Myocyte (in vitro differentiated cells): Measurements from ENCODE around the gene FAM107B. TPM values are rescaled to one million over a fixed set of nuclear protein-coding genes. Genes with fewer than 3 reads are reported as not detected.

Source experiments
- DNase-seq: peaks from one replicate; pipeline ENCODE4 v3.0.0-alpha.2; 2012; ENCODE audit warnings: low read depth
- total RNA-seq: library from RNA; depleted of rRNA; stranded (reverse); fragments of >200 nt; gene quantifications from 2 replicates; pipeline ENCODE4 v1.2.3, GENCODE V29; 2014

Gene FAM107B
- total RNA-seq, 1 donor from 2014 or later: 11.8 TPM

GRCh38 chr10:14779001-14779651, 4.4 kb upstream of the FAM107B start:
- no peak for DNase-seq

- no peak for DNase-seq
Measured at GRCh38 chr10:14776546-14776945, 1.8 kb upstream of the FAM107B start.

- DNase-seq: no peak
Measured at GRCh38 chr10:14775656-14776055, 959 bp upstream of the FAM107B start.

GRCh38 chr10:14774214-14774580, 500 bp downstream of the FAM107B start:
- DNase-seq: no peak

- no peak for DNase-seq
Measured at GRCh38 chr10:14773551-14774213, 1.0 kb downstream of the FAM107B start.

- DNase-seq: no peak
Measured at GRCh38 chr10:14772399-14772798, 2.3 kb downstream of the FAM107B start.

- no peak for DNase-seq
Measured at GRCh38 chr10:14770927-14771326, 3.8 kb downstream of the FAM107B start.

GRCh38 chr10:14761372-14761771, 13.3 kb downstream of the FAM107B start:
- no peak for DNase-seq

GRCh38 chr10:14758994-14759664, 15.6 kb downstream of the FAM107B start:
- DNase-seq: peak; percentile 16

- DNase-seq: no peak
Measured at GRCh38 chr10:14758451-14758850, 16.2 kb downstream of the FAM107B start.

- DNase-seq: no peak
Measured at GRCh38 chr10:14757986-14758385, 16.7 kb downstream of the FAM107B start.

GRCh38 chr10:14757394-14757793, 17.3 kb downstream of the FAM107B start:
- DNase-seq: no peak

GRCh38 chr10:14753441-14753840, 21.3 kb downstream of the FAM107B start:
- DNase-seq: no peak

GRCh38 chr10:14751921-14752320, 22.8 kb downstream of the FAM107B start:
- peak; percentile 38 for DNase-seq

GRCh38 chr10:14751014-14751896, 23.4 kb downstream of the FAM107B start:
- peak; percentile 16 for DNase-seq

GRCh38 chr10:14749070-14749809, 25.5 kb downstream of the FAM107B start:
- no peak for DNase-seq

GRCh38 chr10:14748441-14748840, 26.3 kb downstream of the FAM107B start:
- peak; percentile 39 for DNase-seq

- DNase-seq: no peak
Measured at GRCh38 chr10:14742815-14743214, 31.9 kb downstream of the FAM107B start.

- DNase-seq: no peak
Measured at GRCh38 chr10:14742382-14742781, 32.3 kb downstream of the FAM107B start.

- peak; percentile 39 for DNase-seq
Measured at GRCh38 chr10:14740684-14741247, 33.9 kb downstream of the FAM107B start.
